Esophagus squamous epithelium (tissue), 4 donors: Measurements from ENCODE around the gene CEP290.

Source experiments
- POLR2A ChIP-seq, 4 donors: fragments of 450-650 bp; IDR thresholded peaks; one replicate each; pipeline ENCODE4 v1.6.1; 2017; ENCODE audit warnings: antibody characterized with exemption in 4 of 4, mild to moderate bottlenecking in 4 of 4, moderate library complexity in 3 of 4
- TF ChIP-seq, protein P1 (sequence below), 6 experiments: fragments of 450-650 bp in 4 of 6; fragments of 200-600 bp in 2 of 6; sonication (generic) in 2 of 6; IDR thresholded peaks; one replicate each; pipeline ENCODE4 v1.5.1; 2016 to 2019; ENCODE audit warnings: antibody characterized with exemption in 6 of 6, mild to moderate bottlenecking in 4 of 6, moderate library complexity in 4 of 6

DNA sequence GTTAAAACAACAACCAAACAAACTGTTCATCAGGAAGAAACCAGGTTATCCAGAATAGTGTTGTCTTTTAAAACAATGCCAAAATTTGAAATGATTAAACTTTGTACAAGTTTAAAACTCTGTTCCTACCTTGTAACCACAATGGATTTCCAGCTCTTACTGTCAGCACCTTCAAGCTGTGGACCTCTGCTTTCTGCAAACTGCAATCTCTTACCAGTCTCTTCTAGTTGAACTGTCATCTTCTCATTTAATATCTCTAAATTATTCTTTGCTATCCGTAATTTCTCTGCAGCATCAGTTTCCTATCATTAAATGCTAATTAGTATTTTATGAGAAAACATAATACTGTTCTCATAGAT, 83.2 kb downstream of the CEP290 start:
- TF ChIP-seq, protein P1, sequence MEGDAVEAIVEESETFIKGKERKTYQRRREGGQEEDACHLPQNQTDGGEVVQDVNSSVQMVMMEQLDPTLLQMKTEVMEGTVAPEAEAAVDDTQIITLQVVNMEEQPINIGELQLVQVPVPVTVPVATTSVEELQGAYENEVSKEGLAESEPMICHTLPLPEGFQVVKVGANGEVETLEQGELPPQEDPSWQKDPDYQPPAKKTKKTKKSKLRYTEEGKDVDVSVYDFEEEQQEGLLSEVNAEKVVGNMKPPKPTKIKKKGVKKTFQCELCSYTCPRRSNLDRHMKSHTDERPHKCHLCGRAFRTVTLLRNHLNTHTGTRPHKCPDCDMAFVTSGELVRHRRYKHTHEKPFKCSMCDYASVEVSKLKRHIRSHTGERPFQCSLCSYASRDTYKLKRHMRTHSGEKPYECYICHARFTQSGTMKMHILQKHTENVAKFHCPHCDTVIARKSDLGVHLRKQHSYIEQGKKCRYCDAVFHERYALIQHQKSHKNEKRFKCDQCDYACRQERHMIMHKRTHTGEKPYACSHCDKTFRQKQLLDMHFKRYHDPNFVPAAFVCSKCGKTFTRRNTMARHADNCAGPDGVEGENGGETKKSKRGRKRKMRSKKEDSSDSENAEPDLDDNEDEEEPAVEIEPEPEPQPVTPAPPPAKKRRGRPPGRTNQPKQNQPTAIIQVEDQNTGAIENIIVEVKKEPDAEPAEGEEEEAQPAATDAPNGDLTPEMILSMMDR (IDR thresholded peaks at IDR 0.05) = no peak
- TF ChIP-seq POLR2A (IDR thresholded peaks at IDR 0.05) = no peak
